ENCODE measurements around the gene SIRT3. TPM values are rescaled to one million over a fixed set of nuclear protein-coding genes. Genes with fewer than 3 reads are reported as not detected.
"Not testable (repeated sequence)": the region's sequence is repeated elsewhere in the genome, so short reads cannot be mapped to it uniquely, and the experiment has no call there.

The SIRT3 gene
- total RNA-seq, 1 donor from 2014 or later = 5.8 TPM

GRCh38 chr11:241634-242033 lies 5.5 kb upstream of the SIRT3 start:
- DNase-seq (ENCODE audit: low read depth in 2 of 2) = no peak

DNA sequence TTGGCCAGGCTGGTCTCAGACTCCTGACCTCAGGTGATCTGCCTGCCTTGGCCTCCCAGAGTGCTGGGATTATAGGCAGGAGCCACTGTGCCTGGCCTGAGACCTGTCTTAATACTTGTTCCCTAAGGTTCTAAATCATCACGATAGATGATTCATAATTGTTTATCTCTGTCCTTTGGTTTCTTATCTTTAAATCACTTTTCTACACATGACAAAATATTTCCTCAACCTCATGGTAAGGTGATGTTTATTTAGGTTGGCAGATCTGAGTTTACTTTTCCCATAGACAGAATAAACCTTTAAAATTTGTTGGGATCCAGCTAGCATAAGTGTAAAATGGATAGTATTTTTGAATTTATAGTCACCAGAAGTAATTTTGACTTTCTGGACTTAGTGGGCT lies 4.2 kb upstream of the SIRT3 start:
- no peak for DNase-seq (ENCODE audit: low read depth in 2 of 2)

- not testable (repeated sequence) for DNase-seq (ENCODE audit: low read depth in 2 of 2)
These were observed 2.2 kb upstream of the SIRT3 start for GRCh38 chr11:238346-238745.

DNA sequence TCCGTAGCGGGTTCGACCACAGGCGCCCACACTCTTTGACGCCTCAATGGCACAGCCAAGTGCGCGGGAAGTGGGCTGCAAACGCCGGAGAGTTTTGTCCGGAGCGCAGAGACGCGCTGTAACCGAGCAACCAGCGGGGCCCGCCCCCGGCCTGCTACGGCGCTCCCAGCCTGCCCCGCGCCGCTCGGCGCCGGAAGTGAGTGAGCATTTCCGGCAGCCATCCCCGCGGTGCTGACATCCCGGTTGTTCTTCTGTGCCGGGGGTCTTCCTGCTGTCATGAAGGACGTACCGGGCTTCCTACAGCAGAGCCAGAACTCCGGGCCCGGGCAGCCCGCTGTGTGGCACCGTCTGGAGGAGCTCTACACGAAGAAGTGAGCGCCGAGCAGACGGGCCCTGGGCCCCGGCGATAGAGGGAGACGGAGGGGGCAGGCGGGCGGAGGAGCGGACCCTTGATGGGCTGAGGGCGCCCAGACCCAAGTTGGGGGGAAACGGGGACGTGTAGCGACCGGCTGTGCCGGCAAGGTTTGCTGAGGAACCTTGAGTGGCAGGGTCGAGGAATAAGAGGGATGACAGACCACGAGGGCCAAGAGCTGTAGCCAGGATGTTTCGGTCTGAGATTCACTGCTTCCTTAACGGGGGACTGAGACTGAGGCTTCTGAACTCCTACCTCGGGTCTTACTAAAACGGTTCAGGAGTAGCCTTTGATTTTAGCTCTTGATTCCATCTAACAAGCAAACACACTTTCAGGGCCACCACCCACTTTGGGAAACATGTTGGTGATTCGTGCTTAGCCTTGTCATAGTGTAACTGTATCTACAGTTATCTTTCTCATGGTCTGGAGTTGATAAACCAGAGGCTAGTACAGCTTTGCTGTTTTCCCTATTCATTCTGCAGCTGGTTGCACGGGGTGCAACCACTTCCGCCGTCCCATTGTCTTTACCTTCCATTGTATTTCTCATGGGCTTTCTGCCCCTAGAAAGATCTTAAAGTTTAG lies 929 bp upstream of the SIRT3 start, which contains the start of gene PSMD13:
Gene PSMD13, plus strand, starts transcription at position 203 of the 994 bp plus-strand sequence. Its CDS starts 74 bp downstream, at position 277.
- DNase-seq (ENCODE audit: low read depth in 2 of 2) = peak; percentile 76 to 89

DNA sequence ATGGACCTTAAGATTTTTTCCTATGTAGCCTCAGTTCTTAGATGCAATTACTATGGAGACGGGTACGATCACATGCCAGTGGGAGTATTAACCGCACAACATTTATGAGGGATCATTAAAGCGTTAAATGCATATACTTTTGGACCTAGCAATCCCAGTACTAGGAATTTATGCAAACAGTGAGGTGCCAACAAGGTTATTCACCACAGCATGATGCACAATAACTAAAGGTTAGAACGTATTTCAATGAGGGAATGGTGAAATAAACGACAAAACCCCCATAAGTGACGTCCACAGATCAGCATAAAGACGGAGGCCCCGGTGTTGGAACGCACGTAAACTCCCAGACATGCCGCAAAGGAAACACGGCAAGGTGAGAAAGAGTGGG lies 539 bp downstream of the SIRT3 start:
- DNase-seq (ENCODE audit: low read depth in 2 of 2) = no peak

DNA sequence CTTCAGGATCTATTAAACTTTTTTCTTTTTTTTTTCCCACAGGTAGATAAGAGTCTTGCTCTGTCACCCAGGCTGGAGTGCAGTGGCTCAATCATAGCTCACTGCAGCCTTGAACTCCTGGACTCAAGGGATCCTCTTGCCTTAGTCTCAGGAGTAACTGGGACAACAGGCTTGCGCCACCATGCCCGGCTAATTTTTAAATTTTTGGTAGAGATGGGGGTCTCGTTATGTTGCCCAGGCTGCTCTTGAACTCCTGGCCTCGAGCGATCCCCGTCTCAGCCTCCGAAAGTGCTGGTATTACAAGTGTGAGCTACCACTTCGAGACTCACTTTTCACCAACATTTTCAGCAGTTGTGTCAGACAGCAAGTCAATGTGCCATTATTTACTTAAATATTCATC lies 962 bp downstream of the SIRT3 start:
- DNase-seq (ENCODE audit: low read depth in 2 of 2) = no peak

DNA sequence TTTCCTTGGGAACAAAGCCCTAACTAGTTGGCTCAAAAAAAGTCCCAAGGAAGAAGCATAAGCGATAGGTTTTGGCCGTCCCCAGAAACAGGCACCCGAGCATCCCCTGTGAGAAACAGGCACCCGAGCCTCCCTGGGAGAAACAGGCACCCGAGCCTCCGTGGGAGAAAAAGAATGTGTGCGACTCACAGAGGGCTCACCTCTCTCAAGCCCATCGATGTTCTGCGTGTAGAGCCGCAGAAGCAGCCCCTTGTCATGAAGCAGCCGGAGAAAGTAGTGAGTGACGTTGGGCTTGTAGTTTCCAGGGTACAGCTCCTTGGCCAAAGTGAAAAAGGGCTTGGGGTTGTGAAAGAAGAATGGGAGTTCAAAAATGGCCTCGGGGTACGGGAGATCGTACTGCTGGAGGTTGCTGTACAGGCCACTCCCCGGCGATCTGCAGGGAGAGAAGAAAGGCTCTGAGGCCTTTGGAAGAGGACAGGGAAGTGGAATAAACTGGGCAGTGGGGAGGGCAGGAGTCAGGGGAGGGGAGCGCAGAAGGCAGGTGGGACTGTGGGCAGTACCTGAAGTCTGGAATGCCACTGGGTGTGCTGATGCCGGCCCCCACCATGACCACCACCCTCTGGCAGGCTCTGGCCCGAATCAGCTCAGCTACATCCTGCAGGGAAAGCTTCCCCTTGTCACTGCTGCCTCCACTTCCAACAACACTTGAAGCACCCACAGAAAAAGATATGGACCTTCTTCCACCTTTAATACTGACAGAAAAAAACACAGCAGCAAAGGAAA lies 3.2 kb downstream of the SIRT3 start:
- no peak for DNase-seq (ENCODE audit: low read depth in 2 of 2)

DNA sequence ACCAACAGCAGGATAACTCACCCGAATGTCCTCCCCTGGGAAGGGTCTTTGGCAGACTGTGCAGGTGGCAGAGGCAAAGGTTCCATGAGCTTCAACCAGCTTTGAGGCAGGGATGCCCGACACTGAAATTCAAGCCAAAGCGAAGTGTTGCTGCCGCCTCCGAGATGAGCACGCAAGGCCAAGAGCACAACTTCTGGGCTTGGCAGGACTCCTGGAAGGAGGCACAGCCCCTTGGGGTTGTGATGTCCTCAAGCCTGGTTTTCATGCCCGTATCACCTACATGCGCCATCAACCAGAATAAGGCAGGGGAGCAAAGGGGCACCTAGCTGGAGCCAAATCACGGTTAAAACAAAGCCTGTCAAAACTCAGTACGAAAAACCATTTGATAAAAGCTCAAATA lies 5.7 kb downstream of the SIRT3 start:
- no peak for DNase-seq (ENCODE audit: low read depth in 2 of 2)

DNA sequence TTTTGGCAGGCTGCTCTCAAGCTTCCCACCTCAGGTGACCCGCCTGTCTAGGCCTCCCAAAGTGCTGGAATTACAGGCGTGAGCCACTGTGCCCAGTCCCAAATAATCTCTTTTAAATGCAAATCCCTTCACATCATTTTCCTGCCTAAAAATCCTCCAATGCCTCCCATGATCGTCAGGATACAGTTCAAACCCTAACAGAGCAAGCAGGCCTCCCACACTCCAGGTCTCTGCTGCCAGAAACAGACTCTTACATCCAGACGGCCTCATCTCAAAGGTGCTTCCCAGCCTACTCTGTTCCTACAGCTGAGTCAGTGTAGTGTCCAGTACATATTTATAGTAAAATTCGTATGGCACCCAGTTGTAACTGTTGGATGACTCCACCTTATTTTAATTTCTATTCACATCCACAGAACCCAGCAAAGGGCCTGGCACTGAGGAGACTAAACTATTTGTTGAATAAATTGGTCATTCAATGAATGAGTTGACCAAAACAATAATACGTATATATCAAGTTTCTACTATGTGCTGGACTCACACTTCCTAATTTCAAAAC lies 8.2 kb downstream of the SIRT3 start:
- no peak for DNase-seq (ENCODE audit: low read depth in 2 of 2)

GRCh38 chr11:225734-226453 lies 10.2 kb downstream of the SIRT3 start:
- no peak for DNase-seq (ENCODE audit: low read depth in 2 of 2)

DNA sequence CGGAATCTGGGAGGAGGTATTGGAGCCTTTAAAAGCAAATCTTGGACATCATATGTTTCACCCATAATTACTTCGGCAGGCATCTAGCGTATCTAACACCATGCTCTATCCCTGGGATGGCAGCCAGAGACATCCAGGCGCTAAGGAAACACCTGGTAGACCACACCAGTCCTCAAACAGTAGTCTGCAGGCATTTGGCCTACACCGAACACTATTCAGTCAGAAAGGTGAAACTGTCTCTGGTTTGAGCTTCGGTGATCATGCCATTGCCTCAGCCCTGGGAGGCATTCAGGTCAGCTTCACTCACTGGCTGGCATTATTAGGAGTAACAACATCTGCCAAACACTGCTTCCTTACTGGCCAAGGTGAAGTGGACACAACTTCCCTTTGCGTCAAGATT lies 11.7 kb downstream of the SIRT3 start:
- DNase-seq (ENCODE audit: low read depth in 2 of 2) = no peak

- DNase-seq (ENCODE audit: low read depth in 2 of 2) = no peak
These were observed 12.3 kb downstream of the SIRT3 start for GRCh38 chr11:223884-224283.

GRCh38 chr11:223026-223789 lies 12.9 kb downstream of the SIRT3 start:
- DNase-seq (ENCODE audit: low read depth in 2 of 2) = no peak

GRCh38 chr11:221998-222789 lies 13.9 kb downstream of the SIRT3 start:
- DNase-seq (ENCODE audit: low read depth in 2 of 2) = no peak

DNA sequence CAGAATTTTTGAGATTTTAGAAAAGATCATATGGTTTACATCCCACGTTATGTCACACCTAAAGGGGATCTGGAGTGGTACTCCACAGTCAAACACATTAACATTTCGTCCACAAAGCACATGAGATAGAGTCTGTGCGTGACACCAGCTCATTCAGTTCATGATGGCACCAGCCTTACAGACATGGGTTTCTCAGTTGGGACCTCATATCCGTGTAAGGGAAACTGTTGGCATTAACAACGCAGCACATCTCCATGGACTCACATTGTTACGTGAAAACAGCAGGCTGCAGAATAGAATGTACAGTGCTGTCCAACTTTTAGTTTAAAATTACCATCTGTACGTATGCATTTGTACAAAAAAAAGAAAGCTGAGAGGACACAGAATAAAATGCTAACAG lies 14.6 kb downstream of the SIRT3 start:
- DNase-seq (ENCODE audit: low read depth in 2 of 2) = no peak

GRCh38 chr11:220641-221215 lies 15.4 kb downstream of the SIRT3 start:
- not testable (repeated sequence) for DNase-seq (ENCODE audit: low read depth in 2 of 2)

DNA sequence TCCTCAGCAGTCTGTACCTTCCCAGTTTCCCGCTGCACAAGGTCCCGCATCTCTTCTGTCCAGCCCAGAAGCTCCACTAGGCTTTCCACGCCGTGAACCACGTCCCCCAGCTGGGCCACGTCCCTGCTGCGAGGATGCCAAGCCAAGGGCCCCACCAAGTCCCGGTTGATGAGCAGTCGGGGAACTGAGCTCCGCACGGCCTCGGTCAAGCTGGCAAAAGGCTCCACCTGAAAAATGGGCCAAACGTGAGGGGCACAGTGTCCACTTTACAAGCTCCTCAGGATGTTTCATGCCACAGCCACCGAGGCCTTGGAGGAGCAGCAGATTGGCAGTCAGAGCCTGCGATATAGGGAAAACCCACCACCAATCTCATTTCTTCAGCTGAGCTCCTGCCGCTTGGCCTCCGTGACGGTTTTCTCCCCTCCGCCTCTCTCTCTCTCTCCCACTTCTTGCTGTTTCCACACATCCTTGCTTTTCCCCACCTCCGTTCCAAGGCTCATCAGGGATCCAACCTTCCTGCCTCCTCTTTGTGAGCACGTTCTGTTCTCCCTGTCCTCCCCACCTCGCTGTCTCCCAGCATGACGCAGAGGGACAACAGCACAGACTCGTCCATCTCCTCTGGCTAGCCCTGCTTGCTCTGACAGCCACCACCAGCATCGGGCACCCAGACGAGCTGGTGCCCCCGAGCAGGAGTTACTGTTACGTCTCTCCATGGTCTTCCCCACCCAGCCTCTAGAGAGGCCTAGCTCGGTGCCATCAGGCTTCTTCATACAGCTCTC lies 17.1 kb downstream of the SIRT3 start:
- no peak for DNase-seq (ENCODE audit: low read depth in 2 of 2)

DNA sequence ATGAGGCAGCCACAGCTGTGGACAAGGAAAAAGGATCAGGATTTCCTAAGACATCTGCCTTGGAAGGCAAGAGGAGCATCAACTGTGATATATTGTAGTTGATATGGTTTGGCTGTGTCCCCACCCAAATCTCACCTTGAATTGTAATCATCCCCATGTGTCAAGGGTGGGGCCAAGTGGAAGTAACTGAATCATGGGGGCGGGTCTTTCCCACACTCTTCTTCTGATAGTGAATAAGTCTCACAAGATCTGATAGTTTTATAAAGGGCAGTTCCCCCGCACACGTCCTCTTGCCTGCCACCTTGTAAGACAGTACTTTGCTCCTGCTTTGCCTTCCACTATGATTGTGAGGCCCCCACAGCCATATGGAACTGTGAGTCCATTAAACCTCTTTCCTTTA lies 18.4 kb downstream of the SIRT3 start:
- DNase-seq (ENCODE audit: low read depth in 2 of 2) = no peak

Data from dermis microvascular lymphatic vessel endothelial cell (primary cell).